ENCODE measurements around the gene APOL4.

Gene APOL4

DNA sequence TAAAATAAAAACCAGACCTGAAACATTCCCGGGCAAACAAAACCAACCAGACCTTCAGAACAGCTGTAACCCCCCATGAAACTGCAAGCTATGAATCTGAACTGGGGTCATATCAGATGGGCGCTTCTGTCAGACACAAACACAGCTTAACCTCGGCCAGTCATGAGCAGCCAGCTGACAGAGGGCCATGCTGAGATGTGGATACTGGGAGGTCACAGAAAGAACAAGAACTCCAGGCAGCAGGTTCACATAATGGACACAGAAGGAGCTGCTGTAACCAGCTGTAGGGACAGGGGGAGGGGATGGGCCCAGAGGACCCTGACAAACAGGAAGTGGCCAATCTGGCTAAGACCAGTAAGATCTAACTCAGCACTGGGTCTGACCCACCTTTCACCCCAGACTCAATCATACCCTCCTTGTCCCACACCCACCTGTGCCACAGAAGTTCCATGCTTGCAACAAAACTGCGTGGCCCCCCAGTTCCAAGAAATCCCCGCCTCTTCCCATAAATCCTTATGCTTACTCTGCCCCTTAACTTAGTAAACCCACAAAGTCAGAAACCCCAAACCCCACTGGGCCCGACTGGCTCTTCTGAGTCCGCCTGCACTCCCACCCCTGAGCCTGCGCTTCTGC lies 4.0 kb downstream of the APOL4 start:
- DNase-seq (ENCODE audit: extremely low read depth, low read depth): no peak
- no peak overlapping the region for H3K4me3 ChIP-seq (replicated peaks; ENCODE audit: low read depth, low read length)
- TF ChIP-seq, protein P1, sequence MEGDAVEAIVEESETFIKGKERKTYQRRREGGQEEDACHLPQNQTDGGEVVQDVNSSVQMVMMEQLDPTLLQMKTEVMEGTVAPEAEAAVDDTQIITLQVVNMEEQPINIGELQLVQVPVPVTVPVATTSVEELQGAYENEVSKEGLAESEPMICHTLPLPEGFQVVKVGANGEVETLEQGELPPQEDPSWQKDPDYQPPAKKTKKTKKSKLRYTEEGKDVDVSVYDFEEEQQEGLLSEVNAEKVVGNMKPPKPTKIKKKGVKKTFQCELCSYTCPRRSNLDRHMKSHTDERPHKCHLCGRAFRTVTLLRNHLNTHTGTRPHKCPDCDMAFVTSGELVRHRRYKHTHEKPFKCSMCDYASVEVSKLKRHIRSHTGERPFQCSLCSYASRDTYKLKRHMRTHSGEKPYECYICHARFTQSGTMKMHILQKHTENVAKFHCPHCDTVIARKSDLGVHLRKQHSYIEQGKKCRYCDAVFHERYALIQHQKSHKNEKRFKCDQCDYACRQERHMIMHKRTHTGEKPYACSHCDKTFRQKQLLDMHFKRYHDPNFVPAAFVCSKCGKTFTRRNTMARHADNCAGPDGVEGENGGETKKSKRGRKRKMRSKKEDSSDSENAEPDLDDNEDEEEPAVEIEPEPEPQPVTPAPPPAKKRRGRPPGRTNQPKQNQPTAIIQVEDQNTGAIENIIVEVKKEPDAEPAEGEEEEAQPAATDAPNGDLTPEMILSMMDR (IDR thresholded peaks at IDR 0.05; ENCODE audit: low read depth, low read length, missing control alignments): no peak

DNA sequence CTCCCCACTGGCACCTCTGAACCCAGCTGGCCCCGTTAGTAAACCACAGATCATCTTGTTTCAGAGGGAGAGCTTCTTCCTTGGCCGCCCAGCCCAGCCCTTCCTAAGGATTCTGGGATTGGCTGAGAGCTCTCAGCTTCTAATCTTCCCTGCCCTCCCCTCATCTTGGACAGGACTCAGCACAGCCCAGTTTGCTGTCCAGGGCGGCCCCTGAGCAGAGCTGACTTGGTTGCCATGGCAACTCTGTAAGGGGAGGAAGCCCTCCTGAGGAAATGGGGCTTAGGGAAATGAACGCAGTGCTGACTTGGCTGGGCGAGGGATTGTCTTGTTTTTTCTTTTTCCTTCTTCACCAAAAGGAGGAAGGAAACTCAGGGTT lies 4.6 kb downstream of the APOL4 start:
- no peak overlapping the region for H3K4me3 ChIP-seq (replicated peaks; ENCODE audit: low read depth, low read length)
- TF ChIP-seq, protein P1 (IDR thresholded peaks at IDR 0.05; ENCODE audit: low read depth, low read length, missing control alignments): no peak
- DNase-seq (ENCODE audit: extremely low read depth, low read depth): no peak

DNA sequence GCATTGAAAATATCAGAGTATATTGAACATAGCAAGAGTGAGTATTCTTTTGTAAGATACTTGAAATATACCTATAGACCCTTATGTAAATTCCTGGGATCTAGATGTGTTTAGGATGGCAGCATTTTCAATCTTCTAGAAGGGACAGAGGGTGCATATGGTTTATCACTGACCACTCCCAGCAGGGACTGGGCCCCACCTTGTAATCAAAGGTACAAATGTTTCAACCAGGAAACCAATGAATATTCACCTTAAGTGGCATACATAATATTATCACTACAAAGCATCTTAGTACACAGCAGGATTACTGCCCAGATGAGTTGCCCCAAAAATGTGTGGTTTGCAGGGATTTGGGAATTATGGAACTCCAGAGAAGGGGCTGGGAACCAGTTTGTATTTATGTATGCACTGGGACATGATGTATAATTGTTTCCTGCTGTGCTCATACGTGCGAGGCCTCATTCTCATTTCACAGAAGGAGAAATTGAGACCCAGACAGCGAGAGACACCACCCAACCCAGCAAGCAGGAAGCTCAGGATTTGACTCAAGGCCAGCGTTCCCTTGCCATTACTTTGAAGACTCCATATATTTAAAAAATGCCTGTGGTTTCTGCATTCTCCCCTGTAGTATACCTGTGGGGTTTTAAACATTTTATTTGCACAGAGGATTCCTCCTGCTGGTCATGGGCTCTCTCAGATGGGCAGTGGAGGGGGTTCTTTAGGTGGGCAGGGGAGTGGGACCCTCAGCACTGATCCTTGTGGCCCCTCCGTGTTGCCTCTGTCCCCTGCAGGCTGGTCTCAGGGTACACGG lies 5.2 kb downstream of the APOL4 start:
- no peak for DNase-seq (ENCODE audit: extremely low read depth, low read depth)
- H3K4me3 ChIP-seq (replicated peaks; ENCODE audit: low read depth, low read length): no peak overlapping the region
- TF ChIP-seq, protein P1 (IDR thresholded peaks at IDR 0.05; ENCODE audit: low read depth, low read length, missing control alignments): no peak

DNA sequence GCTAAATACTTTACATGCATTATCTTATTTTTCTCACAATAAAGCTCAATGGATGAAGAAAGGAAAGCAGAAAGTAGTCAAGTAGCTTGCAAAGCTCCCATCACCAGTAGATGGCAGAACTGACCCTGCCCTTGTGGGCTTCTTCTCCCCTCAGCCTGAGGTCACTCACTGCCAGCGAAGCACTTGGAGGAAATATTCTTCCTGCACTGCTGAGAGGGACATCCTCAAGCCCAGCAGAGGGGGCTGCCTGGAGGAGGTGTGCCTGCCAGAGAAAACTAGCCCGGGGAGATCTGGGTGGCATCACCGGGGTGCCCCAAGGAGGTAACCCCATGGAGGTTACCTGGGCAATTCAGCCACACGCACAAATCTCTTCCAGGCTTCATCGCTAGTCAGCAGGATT lies 6.6 kb downstream of the APOL4 start:
- no peak for DNase-seq (ENCODE audit: extremely low read depth, low read depth)
- H3K4me3 ChIP-seq (replicated peaks; ENCODE audit: low read depth, low read length): no peak overlapping the region
- TF ChIP-seq, protein P1 (IDR thresholded peaks at IDR 0.05; ENCODE audit: low read depth, low read length, missing control alignments): peak; percentile 79

DNA sequence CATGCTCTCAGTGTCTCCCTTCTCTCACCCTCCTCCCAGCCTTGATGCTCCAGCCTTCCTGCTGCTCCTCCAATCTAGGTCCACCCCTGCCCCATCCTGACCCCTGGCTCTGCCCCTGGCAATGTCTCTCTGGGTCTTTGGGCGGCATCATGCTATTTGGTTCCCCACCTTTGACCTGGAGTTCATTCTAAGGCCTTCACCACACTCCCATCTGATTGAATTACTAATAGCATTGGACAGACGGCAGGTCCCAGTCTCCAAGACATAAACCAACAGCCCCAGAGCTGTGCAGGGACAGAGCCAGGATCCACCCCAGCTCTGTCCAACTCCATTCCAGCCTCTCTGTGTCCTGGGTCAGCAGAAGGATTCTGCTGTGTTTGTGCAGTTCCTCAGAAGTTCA lies 7.2 kb downstream of the APOL4 start:
- TF ChIP-seq, protein P1 (IDR thresholded peaks at IDR 0.05; ENCODE audit: low read depth, low read length, missing control alignments): no peak
- no peak for DNase-seq (ENCODE audit: extremely low read depth, low read depth)
- H3K4me3 ChIP-seq (replicated peaks; ENCODE audit: low read depth, low read length): no peak overlapping the region

DNA sequence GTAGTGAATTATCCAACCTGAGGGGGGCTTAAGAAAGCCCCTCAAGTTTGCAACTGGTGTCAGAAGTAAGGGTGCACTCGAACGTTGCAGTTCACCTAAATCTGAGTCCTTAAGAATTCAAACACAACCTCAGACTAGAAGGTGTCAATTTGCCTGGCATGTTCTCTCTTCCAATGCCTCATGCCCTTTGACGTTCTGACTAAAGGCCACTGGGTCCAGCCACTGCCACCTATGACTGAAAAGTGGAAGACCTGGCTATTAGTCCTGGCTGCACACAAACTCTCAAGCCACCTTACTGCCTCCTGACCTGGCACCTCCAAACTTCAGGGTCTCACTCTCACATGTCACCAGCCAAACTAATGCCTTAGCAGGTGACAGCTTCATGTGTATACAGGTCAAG lies 8.0 kb downstream of the APOL4 start:
- TF ChIP-seq, protein P1 (IDR thresholded peaks at IDR 0.05; ENCODE audit: low read depth, low read length, missing control alignments): no peak
- DNase-seq (ENCODE audit: extremely low read depth, low read depth): no peak
- H3K4me3 ChIP-seq (replicated peaks; ENCODE audit: low read depth, low read length): no peak overlapping the region

Data from HFF-Myc (cell line).